Smooth muscle cell (in vitro differentiated cells): ENCODE data around the gene PITX1. TPM values are rescaled to one million over a fixed set of nuclear protein-coding genes. Genes with fewer than 3 reads are reported as not detected.
A peak's percentile ranks its signal among the peaks of the same experiment; 100 is the strongest.

Experiments
- DNase-seq: peaks from one replicate; lab custom pipeline; 2025; ENCODE audit not compliant: unreplicated experiment; lab: John Stamatoyannopoulos, UW
- H2AFZ ChIP-seq: fragments of 200-600 bp; sonication (generic); 2 replicates; pipeline ENCODE4 v1.6.0; 2016; ENCODE audit warnings: antibody characterized with exemption, low read depth, mild to moderate bottlenecking
- H3F3A ChIP-seq: fragments of 200-600 bp; sonication (generic); 2 replicates; pipeline ENCODE4 v1.6.0; 2017; ENCODE audit warnings: antibody characterized with exemption, low read depth
- H3K27ac ChIP-seq: fragments of 200-600 bp; sonication (generic); 2 replicates; pipeline ENCODE4 v1.5.1; 2016; ENCODE audit warnings: low read depth, mild to moderate bottlenecking
- H3K27me3 ChIP-seq: fragments of 200-600 bp; sonication (generic); 2 replicates; pipeline ENCODE4 v1.6.1; 2016; ENCODE audit warnings: low read depth, mild to moderate bottlenecking
- H3K36me3 ChIP-seq: fragments of 200-600 bp; sonication (generic); 2 replicates; pipeline ENCODE4 v1.5.1; 2016; ENCODE audit warnings: low read depth
- H3K4me1 ChIP-seq: fragments of 200-600 bp; sonication (generic); 2 replicates; pipeline ENCODE4 v1.5.1; 2016; ENCODE audit warnings: low read depth
- H3K4me2 ChIP-seq: fragments of 200-600 bp; sonication (generic); 2 replicates; pipeline ENCODE4 v1.6.0; 2016; ENCODE audit warnings: mild to moderate bottlenecking
- H3K4me3 ChIP-seq: fragments of 200-600 bp; sonication (generic); 2 replicates; pipeline ENCODE4 v1.5.1; 2016; ENCODE audit warnings: mild to moderate bottlenecking
- H3K79me2 ChIP-seq: fragments of 200-600 bp; sonication (generic); 2 replicates; pipeline ENCODE4 v1.6.0; 2016; ENCODE audit warnings: low read depth, mild to moderate bottlenecking
- H3K9ac ChIP-seq: fragments of 200-600 bp; sonication (generic); 2 replicates; pipeline ENCODE4 v1.6.0; 2016; ENCODE audit warnings: low read depth
- H3K9me3 ChIP-seq: fragments of 200-600 bp; sonication (generic); replicated peaks from 2 replicates; pipeline ENCODE4 v1.5.1; 2016; ENCODE audit warnings: low read depth
- H4K20me1 ChIP-seq: fragments of 200-600 bp; sonication (generic); 2 replicates; pipeline ENCODE4 v1.6.0; 2016; ENCODE audit warnings: low read depth
- CTCF ChIP-seq: fragments of 200-600 bp; sonication (generic); IDR thresholded peaks from 2 replicates; pipeline ENCODE4 v1.5.1; 2017; ENCODE audit warnings: borderline replicate concordance, mild to moderate bottlenecking, antibody characterized with exemption; ENCODE audit not compliant: insufficient read depth, poor library complexity, severe bottlenecking
- WGBS: methylation state at CpG from one replicate; pipeline ENCODE4 v1.1.7; 2016; ENCODE audit warnings: low lambda C conversion rate; 5-methylcytosine and 5-hydroxymethylcytosine counted together
- polyA plus RNA-seq: library from polyadenylated mRNA; unstranded; fragments of >200 nt; fragmentation: Nextera tagmentation; extraction: Ambion mirVana; gene quantifications from 2 replicates; pipeline ENCODE4 v1.2.1, GENCODE V29; 2016
- total RNA-seq: library from RNA; depleted of rRNA; stranded (reverse); fragments of >200 nt; gene quantifications from 2 replicates; pipeline ENCODE4 v1.2.3, GENCODE V29; 2014

PITX1 gene
- total and polyA plus RNA-seq, 2 experiments from 2014 or later: 161 to 473 TPM

- no peak overlapping the region for H2AFZ ChIP-seq
- peaks cover 8% of the 10 kb centered on the region for H3K4me1 ChIP-seq
- H3K36me3 ChIP-seq: no peaks in the 10 kb centered on the region
- TF ChIP-seq CTCF: no peak
- no peak overlapping the region for H3K27ac ChIP-seq
- H3K4me2 ChIP-seq: no peak overlapping the region
- no peak overlapping the region for H3K4me3 ChIP-seq
- no peaks in the 10 kb centered on the region for H4K20me1 ChIP-seq
- no peaks in the 10 kb centered on the region for H3F3A ChIP-seq
- WGBS: 100% methylated on average over 1 of the region's 1 CpG
- H3K79me2 ChIP-seq: peaks cover 25% of the 10 kb centered on the region
- H3K9ac ChIP-seq: no peak overlapping the region
- DNase-seq: no peak
- peaks cover 68% of the 10 kb centered on the region for H3K27me3 ChIP-seq
- no peaks in the 10 kb centered on the region for H3K9me3 ChIP-seq
Measured at GRCh38 chr5:135042595-135042994, 8.6 kb upstream of the PITX1 start.

GRCh38 chr5:135041726-135042125 lies 7.7 kb upstream of the PITX1 start:
- Histone ChIP-seq H3K27ac (no peak overlapping the region), H3K4me3 (no peak overlapping the region), H2AFZ (no peak overlapping the region), H3K9me3 (no peaks in the 10 kb centered on the region), H3K79me2 (peaks cover 34% of the 10 kb centered on the region), H3K9ac (no peak overlapping the region), H3K4me2 (no peak overlapping the region), H4K20me1 (no peaks in the 10 kb centered on the region), H3K4me1 (peaks cover 8% of the 10 kb centered on the region), H3K27me3 (peaks cover 75% of the 10 kb centered on the region), H3F3A (no peaks in the 10 kb centered on the region), H3K36me3 (no peaks in the 10 kb centered on the region)
- 86% methylated on average over 3 of the region's 3 CpGs for WGBS
- TF ChIP-seq CTCF: no peak
- no peak for DNase-seq

GRCh38 chr5:135041145-135041587 lies 7.1 kb upstream of the PITX1 start:
- no peak for DNase-seq
- 60% methylated on average over 12 of the region's 12 CpGs for WGBS
- peaks cover 75% of the 10 kb centered on the region for H3K27me3 ChIP-seq

More at GRCh38 chr5:135041145-135041587, 7.1 kb upstream of the PITX1 start:
- H3K36me3 ChIP-seq: no peaks in the 10 kb centered on the region
- peaks cover 8% of the 10 kb centered on the region for H3K4me1 ChIP-seq
- H3K27ac ChIP-seq: no peak overlapping the region
- H3K4me3 ChIP-seq: no peak overlapping the region
- H3K79me2 ChIP-seq: peaks cover 39% of the 10 kb centered on the region
- H4K20me1 ChIP-seq: no peaks in the 10 kb centered on the region
- H3K4me2 ChIP-seq: peak overlapping the region; percentile 93
- H3K9ac ChIP-seq: no peak overlapping the region
- no peaks in the 10 kb centered on the region for H3F3A ChIP-seq
- no peak for TF ChIP-seq CTCF
- no peak overlapping the region for H2AFZ ChIP-seq
- H3K9me3 ChIP-seq: no peaks in the 10 kb centered on the region
